Peyer's patch (tissue), 4 donors: ENCODE measurements around the gene VWA5B1. TPM values are rescaled to one million over a fixed set of nuclear protein-coding genes. Genes with fewer than 3 reads are reported as not detected.

Experiments
- DNase-seq, 3 donors: peaks; one replicate each; pipeline ENCODE4 v3.0.0-alpha.2; 2017 to 2019
- H3K27ac ChIP-seq, 4 donors: fragments of 200-600 bp; sonication (generic); one replicate each; pipeline ENCODE4 v1.5.1; 2016 to 2019
- H3K27me3 ChIP-seq, 2 donors: fragments of 200-600 bp; sonication (generic); one replicate each; pipeline ENCODE4 v1.5.1; 2019
- H3K36me3 ChIP-seq, 3 donors: fragments of 200-600 bp; sonication (generic); one replicate each; pipeline ENCODE4 v1.5.1; 2016 to 2019
- H3K4me1 ChIP-seq, 4 donors: fragments of 200-600 bp; sonication (generic); one replicate each; pipeline ENCODE4 v1.5.1; 2016 to 2019
- H3K4me3 ChIP-seq, 4 donors: fragments of 200-600 bp; sonication (generic); 1 replicate in 3 of 4; 2 replicates in 1 of 4; pipeline ENCODE4 v1.5.1; 2016 to 2019; ENCODE audit warnings: mild to moderate bottlenecking in 1 of 4
- H3K9me3 ChIP-seq, 4 donors: fragments of 200-600 bp; sonication (generic); one replicate each; pipeline ENCODE4 v1.5.1; 2016 to 2019; ENCODE audit warnings: mild to moderate bottlenecking in 1 of 4
- POLR2A ChIP-seq, 2 donors: fragments of 450-650 bp; IDR thresholded peaks; one replicate each; pipeline ENCODE4 v1.5.1; 2017; ENCODE audit warnings: antibody characterized with exemption in 2 of 2, mild to moderate bottlenecking in 2 of 2, moderate library complexity in 2 of 2
- total RNA-seq, 4 donors: library from RNA; depleted of rRNA; stranded (reverse); fragments of >200 nt; gene quantifications; one replicate each; pipeline ENCODE4 v1.1.0, GENCODE V29; 2016
- TF ChIP-seq, protein P1 (sequence below), 6 experiments: fragments of 450-650 bp in 4 of 6; fragments of 200-600 bp in 2 of 6; sonication (generic) in 1 of 6; IDR thresholded peaks; one replicate each; pipeline ENCODE4 v1.5.1; 2017 to 2019; ENCODE audit warnings: antibody characterized with exemption in 6 of 6, mild to moderate bottlenecking in 3 of 6, moderate library complexity in 1 of 6

VWA5B1 gene
- total RNA-seq, 4 donors from 2014 or later, result not detected

- H3K4me1 ChIP-seq, result no peaks in the 10 kb centered on the region
- no peak for DNase-seq
- no peaks in the 10 kb centered on the region for H3K9me3 ChIP-seq
- H3K27me3 ChIP-seq, result no peaks in the 10 kb centered on the region
- H3K27ac ChIP-seq, result no peak overlapping the region
- no peaks in the 10 kb centered on the region for H3K36me3 ChIP-seq
- TF ChIP-seq POLR2A (IDR thresholded peaks at IDR 0.05), result no peak
- TF ChIP-seq, protein P1, sequence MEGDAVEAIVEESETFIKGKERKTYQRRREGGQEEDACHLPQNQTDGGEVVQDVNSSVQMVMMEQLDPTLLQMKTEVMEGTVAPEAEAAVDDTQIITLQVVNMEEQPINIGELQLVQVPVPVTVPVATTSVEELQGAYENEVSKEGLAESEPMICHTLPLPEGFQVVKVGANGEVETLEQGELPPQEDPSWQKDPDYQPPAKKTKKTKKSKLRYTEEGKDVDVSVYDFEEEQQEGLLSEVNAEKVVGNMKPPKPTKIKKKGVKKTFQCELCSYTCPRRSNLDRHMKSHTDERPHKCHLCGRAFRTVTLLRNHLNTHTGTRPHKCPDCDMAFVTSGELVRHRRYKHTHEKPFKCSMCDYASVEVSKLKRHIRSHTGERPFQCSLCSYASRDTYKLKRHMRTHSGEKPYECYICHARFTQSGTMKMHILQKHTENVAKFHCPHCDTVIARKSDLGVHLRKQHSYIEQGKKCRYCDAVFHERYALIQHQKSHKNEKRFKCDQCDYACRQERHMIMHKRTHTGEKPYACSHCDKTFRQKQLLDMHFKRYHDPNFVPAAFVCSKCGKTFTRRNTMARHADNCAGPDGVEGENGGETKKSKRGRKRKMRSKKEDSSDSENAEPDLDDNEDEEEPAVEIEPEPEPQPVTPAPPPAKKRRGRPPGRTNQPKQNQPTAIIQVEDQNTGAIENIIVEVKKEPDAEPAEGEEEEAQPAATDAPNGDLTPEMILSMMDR (IDR thresholded peaks at IDR 0.05), result no peak
- no peak overlapping the region for H3K4me3 ChIP-seq
These were observed 59.3 kb downstream of the VWA5B1 start for GRCh38 chr1:20349971-20350370.

DNA sequence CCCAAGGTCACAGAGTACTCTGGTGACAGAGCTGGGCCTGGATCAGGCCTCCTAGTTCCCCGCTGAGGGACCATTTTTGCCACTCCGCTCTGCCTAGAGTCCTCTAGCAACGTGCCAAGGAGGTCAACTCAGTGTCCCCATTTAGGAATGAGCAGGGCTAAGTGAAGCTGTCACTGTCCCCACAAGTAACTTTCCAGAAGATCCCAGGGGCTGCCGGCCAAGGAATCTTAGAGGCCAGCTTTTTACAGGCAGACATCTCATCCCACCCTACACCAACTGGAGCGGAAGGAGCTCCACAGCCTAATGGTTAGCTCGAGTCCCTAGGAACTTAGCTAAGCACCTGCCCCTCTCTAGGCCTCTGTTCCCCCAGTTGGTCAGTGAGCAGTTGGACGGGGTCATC lies 59.7 kb downstream of the VWA5B1 start:
- Histone ChIP-seq H3K4me1 (no peaks in the 10 kb centered on the region), H3K9me3 (no peaks in the 10 kb centered on the region), H3K27ac (no peak overlapping the region), H3K36me3 (no peaks in the 10 kb centered on the region), H3K4me3 (no peak overlapping the region), H3K27me3 (no peaks in the 10 kb centered on the region)
- no peak for TF ChIP-seq POLR2A (IDR thresholded peaks at IDR 0.05)
- TF ChIP-seq, protein P1 (IDR thresholded peaks at IDR 0.05), result no peak
- DNase-seq, result no peak

DNA sequence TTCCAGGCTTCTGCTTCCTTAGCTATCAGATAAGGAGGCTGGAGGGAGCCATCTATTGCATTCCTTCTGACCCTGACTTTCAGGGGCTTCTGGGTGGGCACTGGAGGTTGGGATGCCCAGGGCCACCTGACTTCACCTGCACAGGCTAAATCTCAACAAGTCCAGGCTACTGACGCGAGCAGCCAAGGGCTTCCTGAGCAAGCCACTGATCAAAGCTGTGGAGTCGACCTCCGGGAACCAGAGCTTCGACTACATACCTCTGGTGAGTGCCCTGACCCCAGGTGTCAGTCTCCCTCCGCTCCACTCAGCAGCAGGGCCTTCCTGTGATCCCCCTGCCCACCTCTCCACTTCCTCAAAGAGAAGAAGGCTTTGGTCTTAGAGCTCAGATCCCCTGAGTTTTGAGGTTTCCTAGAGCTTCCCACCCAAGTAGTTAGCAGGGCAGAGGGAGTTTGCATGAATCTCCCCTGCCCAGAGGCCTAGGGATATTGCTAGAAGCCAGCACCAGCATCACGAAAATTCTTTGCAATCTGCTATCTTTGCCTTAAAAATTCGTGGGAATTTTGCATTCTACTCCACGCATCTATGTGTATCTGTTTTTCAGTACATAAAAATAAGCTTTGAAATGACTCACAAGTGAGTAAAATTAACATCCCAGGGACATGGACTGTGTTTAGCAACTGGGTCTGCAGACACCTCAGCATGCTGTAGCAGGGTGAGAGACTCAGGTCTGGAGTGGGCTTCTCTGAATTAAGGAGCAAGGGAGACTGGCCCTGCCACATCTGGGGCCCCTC lies 61.4 kb downstream of the VWA5B1 start:
- DNase-seq, result no peak
- Histone ChIP-seq H3K27me3 (no peaks in the 10 kb centered on the region), H3K4me3 (no peak overlapping the region), H3K36me3 (no peaks in the 10 kb centered on the region), H3K27ac (no peak overlapping the region), H3K4me1 (no peaks in the 10 kb centered on the region), H3K9me3 (no peaks in the 10 kb centered on the region)
- TF ChIP-seq POLR2A (IDR thresholded peaks at IDR 0.05), result no peak
- TF ChIP-seq, protein P1 (IDR thresholded peaks at IDR 0.05), result no peak

DNA sequence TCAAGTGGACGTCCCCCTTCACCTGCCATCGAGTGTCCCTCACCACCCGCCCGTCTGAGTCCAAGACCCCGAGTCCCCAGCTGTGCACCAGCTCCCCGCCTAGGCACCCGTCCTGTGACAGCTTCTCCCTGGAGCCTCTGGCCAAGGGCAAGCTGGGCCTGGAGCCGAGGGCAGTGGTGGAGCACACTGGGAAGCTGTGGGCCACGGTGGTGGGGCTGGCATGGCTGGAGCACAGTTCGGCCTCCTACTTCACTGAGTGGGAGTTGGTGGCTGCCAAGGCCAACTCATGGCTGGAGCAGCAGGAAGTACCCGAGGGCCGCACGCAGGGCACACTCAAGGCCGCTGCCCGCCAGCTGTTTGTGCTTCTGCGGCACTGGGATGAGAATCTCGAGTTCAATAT lies 63.2 kb downstream of the VWA5B1 start:
- H3K4me1 ChIP-seq, result peaks cover 0 to 9% (median 0%) of the 10 kb centered on the region in 4 donors
- H3K4me3 ChIP-seq, result no peak overlapping the region
- no peaks in the 10 kb centered on the region for H3K36me3 ChIP-seq
- TF ChIP-seq, protein P1 (IDR thresholded peaks at IDR 0.05), result no peak
- TF ChIP-seq POLR2A (IDR thresholded peaks at IDR 0.05), result no peak
- no peak for DNase-seq
- no peaks in the 10 kb centered on the region for H3K27me3 ChIP-seq
- no peak overlapping the region for H3K27ac ChIP-seq
- H3K9me3 ChIP-seq, result no peaks in the 10 kb centered on the region

DNA sequence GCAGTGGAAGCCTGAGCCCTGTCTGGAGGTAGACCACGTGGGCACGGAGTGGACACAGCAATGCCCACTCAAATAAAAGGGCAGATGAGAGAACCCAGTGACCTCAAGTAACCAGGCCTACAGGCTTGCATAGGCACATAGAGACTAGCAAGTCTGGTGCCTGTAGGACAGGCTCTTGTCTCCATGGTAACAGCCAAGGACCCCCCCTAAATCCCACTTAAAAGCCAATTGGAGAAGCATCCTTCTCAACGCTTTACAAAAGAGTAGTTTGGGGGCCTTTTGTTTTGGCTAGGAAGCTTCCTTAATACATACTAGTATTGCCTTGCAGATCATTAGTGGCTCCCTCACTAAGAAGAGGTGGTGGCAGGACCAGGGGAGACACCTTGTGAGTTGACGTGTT lies 63.9 kb downstream of the VWA5B1 start:
- Histone ChIP-seq H3K27me3 (no peaks in the 10 kb centered on the region), H3K4me1 (peaks cover 0 to 14% (median 0%) of the 10 kb centered on the region in 4 donors), H3K36me3 (no peaks in the 10 kb centered on the region)

More for the DNA sequence above, 63.9 kb downstream of the VWA5B1 start:
- no peak overlapping the region for H3K27ac ChIP-seq
- no peak overlapping the region for H3K4me3 ChIP-seq
- no peaks in the 10 kb centered on the region for H3K9me3 ChIP-seq
- TF ChIP-seq, protein P1 (IDR thresholded peaks at IDR 0.05), result no peak
- TF ChIP-seq POLR2A (IDR thresholded peaks at IDR 0.05), result no peak
- DNase-seq, result no peak
